Left hindlimb (tissue), 1 donor: Measurements from ENCODE around the gene LMCD1.
"Not testable (repeated sequence)": the region's sequence is repeated elsewhere in the genome, so short reads cannot be mapped to it uniquely, and the experiment has no call there.

Experiments used
- DNase-seq: peaks from one replicate; pipeline ENCODE4 v3.0.0-alpha.2; 2018

Gene LMCD1

DNA sequence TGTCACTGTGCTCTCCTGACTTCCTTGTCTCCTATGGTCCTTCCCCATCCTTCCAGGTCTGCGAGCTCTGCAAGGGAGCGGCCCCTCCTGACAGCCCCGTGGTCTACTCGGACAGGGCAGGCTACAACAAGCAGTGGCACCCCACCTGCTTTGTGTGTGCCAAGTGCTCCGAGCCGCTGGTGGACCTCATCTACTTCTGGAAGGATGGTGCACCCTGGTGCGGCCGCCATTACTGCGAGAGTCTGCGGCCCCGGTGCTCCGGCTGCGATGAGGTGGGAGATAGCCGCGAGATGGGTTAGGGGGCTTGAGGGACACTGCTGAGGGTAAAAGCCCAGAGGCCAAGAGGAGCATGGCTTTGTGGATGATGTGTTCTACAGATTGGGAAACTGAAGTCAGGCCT, 63.8 kb downstream of the LMCD1 start:
- DNase-seq = no peak

DNA sequence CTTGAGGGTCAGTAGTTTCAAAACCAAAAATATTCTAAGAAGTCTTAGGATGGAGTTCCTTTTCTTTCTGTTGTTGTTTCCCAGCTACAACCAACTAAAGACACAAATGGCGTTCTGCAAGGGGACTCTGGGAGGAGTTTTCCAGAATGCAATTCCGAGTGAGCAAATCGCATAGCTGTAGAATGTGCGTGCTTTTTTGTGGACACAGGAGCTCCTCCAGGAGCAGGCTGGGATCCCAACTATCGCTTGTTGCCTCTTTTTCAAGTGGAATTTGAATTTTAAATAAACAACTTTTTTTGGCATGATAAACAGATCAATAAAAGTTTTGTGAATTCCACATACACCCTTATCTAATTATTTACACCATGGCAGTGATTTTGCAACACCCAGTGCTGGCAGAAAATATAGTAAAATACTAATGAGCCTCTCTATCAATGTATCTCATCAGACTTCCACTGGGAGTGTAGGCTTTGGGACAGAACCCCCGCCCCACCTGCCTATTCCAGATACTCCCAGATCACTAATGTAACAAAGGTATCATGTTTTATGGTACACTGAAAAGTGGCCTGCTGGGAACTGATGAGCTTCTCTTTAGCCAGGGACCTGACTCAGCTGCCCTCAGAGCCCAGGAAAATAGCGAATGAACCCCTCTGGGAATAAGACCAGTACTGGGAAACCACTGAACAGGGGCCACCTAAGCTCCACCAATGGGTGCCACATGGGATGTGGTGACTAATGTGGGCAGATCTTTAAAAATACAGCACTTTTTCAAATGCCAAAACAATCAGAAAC, 66.4 kb downstream of the LMCD1 start:
- DNase-seq = no peak

DNA sequence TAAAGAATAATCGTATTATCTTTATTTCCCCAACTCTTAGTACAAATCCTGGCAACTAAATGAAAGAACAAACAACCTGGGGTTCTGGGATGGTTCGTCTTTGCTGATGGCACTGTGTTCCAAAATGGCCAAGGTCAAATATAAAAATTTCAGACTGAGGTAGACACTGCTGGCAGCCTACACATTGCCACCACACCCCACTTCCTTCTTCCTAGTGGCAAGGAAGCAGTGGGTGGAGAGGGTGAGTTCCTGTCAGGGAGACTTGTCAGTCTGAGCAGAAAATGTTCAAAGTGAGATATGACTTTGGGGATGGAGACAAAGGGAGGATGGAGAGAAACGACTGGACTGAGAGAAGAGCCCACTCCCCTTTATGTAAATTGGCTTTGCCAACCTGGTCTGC, 69.6 kb downstream of the LMCD1 start:
- DNase-seq = no peak

DNA sequence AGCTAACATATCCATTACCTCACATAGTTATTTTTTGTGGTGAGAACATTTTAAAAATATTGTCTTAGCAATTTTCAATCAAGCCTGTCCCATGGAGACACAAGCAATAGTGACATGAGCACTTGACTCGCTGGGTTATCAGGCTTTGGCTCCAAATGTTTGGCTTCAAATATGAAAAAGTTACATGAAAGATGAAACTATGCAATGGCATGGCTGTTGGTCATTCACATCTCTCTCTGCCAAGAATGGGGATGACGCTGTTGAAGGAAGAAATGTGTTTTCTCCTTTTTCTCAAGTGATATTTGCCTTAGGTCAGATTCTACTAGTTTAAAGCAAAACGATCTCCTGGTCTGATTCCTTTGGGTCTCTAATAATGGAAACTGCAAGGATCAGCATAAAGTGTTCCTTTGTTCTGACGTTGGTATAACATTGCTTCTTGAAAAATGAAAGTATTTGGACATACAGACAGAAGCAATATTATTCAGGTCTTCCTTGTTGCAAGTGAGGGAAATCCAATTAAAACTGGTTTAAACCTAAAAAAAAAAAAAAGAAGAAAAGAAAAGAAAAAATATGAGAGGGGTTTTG, 71.8 kb downstream of the LMCD1 start:
- no peak for DNase-seq

DNA sequence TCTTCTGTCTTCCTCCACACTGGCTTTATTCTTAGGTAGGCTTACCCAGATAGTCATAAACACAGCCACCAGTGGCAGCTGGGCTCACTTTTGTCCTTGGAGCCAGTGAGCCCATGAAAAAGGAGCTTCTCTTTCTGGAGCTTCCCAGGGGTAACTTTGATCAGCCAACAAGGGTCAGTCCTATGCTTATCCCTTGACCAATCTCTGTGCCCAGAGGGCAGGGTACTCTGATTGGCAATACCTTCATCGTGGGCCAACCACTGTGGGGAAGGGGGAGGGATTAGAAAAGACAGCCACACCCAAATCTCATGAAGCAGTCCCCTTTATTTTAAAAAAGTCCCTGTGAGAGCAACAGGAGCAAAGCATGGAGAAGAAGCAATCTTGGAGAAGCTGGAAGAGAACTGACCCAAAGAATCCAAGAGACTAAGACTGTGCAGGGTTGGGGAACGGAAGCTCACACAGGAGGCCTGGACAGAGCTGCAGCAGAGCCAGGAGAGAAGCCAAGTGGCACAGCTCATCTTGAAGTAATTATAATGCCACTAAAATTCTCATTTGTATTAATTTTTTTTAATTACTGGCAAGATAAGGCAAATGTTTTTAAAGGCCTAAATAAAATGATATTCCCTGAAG, 72.5 kb downstream of the LMCD1 start:
- no peak for DNase-seq

DNA sequence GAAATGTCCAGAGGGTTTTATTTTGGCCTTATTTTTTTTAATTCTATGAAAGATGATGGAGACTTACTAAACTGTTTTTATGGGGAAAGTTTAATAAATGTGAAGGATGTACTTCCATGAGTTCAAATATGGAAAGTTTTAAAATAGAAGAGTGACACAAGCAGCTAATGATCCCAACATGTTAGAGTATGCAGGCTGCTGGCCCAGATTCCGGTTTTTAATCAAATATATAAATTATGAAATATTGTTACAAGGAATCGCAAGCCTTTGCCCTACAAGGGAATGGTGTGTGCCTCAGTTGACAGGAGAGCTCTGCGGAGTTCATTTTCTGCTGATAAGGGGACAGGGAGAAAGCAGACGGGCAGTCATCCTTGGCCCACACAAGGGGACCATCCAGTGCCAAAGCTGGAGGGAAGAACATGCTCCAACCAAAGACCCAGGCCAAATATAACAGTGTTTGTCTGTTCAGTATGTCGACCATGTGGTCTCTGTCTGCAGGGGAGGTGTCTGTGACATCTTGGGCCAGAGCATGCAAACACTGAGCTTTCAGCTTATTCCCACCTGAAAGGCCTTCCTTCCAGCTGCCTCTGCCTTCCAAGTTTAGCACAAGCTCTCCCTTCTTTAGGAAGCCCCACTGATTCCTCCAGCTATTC, 73.2 kb downstream of the LMCD1 start:
- DNase-seq = no peak

DNA sequence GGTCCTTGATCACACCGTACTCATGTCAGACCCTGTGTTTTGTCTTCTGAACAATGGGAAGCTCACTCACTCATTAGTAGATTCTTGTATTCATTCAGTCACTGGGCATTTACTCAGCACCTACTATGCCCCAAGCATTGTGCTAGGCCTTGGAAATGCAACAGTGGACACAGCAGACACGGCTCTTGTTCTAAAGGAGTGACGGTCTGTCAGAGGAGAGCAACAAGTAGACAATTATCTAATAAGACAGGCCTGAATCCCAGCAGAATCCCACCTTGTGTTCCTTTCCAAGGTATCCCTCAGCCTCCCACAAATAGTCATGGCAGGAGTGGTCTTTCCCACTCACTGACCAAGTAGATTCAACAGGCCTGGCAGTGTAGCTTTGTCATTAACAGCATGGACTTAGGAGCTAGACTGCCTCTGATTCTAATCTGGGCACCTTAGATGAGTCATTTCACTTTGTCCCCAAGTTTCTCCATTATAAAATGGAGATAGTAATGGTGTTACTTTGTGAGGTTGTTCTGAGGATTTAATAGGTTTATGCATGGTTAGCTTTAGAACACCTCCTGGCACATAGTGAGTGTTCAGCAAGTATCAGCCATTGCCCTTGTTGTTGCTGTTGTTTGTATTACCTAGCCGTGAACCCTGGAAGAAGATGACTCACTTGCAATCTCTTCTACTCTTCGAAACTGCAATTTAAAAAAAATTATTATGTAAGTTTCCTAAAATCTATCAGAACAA, 73.9 kb downstream of the LMCD1 start:
- no peak for DNase-seq

DNA sequence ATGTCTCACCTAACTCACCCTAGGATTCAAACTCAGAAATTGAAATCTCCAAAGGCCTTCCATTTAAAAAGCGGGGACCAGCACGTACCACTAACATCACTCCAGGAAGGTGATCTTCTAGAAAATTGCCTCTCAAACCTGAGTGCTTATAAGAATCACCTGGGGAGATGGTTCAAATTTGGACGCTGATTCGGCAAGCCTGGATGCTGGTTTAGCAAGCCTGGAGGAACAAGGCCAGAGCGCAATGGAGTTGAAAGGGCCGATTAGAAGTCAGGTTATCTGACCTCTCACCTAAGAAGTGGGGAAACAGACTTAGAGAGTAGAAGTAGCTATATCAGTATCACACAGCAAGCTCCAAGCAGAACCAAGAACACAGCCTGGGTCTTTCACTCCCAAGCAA, 74.8 kb downstream of the LMCD1 start:
- DNase-seq = no peak

DNA sequence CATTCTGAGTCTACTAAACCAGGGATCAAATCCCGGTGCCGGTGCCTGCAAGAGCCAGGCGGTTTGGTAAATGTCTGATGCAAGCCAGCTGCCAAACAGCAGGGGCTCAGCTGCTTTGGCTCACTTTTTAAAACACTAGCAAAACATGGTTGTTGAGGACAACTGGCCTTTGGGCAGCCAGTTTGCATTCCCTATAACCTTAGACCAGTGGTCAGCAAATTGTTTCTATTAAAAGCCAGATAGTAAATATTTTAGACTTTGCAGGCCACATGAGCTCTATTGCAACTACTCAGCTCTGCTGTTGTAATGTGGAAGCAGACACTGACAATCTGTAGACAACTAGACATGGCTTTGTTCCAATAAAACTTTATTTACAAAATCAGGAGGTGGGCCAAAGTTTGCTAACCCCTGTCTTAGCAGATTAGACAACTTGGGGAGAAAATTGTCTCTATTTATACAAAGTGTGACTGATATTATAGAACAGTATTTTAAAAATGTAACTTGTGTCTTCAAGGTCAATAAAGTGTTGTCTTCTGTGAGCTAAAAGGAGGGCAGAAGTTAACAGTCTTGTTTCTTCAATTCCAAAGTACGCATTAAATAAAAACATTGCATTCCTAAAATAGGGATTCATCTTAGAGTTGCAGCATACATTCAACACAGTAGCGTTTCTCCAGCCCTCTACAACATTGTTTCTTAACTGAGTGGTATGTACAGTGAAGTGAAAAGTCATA, 75.4 kb downstream of the LMCD1 start:
- no peak for DNase-seq

DNA sequence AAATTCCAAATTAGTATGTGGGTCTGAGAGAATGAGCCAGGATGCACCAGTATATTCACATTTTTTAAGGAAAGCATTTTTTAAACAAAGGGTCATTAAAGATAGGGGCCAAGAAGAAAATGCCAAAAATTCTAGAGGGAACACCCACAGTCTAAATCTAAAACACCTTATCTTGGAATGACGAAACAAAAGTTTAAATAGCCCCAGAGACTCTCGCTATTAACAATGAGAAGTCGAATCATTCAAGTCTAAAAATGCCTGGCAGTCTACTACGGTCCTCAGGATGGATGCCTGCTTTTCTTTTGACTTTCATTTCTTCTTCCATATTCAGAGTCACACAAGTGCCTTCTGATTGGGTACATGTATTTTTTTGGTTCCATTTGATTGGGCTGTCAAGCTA, 76.7 kb downstream of the LMCD1 start:
- DNase-seq = no peak

DNA sequence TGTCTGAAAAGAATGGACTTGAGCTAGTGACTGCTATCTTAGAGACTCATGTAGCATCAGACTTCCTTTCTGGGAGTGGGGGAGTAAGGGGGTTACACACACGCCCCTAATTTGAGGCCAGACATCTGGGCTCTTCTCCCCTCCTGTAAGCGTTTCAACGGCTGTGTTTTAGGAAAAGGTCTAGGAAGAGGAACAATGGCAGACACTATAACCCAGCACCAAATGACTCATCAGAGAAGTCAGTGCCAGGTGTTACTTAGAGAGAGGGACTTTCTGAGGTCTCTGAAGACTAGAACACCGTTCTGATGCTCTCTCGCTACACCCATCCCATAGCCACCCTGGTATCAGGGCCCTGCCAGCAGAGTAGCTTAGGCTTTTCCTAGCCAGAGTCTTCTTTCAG, 77.5 kb downstream of the LMCD1 start:
- no peak for DNase-seq

DNA sequence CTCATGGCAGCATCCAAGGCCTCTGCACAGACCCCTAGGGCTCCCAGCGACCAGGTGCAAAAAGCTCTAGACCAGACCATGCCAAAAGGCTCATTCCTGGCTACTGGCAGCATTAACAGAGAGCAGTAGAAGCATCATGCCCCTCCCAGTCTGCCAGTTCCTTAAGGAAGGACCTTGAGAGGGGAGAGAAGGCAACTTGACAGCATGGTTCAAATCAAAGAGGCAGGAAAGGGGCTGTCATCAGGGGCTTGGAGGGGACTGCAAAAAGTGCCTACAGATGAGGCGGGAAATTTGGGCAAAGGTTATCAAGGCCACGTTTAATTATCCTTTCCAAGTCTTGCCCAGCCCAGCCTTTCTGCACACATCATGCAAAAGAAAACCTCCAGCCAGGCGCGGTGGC, 78.3 kb downstream of the LMCD1 start:
- DNase-seq = no peak

DNA sequence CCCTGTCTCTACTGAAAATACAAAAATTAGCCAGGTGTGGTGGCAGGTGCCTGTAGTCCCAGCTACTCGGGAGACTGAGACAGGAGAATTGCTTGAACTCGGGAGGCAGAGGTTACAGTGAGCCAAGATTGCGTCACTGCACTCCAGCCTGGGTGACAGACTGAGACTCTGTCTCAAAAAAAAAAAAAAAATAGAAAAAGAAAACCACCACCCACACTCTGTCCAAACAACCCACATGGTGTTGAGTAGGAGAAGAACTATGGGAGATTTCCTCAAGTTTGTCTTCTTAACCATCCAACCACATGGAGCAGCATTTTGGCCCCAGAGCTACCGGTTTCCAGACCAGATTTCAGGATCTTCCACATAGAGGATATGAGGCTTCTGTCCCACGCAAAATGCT, 78.8 kb downstream of the LMCD1 start:
- DNase-seq = not testable (repeated sequence)

DNA sequence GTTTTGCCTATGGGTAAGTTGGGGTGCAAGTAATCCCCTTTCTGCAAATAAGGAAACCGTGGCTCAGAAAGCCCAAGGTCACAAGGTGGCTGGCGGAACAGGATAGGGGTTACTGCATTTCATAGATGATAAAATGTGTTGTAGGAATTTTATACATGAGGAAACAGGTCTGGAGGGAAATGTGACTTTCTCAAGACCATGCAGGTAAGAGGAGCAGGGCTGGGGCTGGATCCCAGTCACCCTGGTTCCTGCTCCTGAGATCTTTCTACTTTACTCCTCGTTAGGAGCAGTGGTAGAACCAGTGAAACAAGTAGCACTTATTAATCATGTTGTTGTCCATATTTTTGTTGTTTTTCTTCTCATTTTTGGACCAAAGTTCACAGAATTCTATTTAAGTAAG, 79.8 kb downstream of the LMCD1 start:
- DNase-seq = no peak

DNA sequence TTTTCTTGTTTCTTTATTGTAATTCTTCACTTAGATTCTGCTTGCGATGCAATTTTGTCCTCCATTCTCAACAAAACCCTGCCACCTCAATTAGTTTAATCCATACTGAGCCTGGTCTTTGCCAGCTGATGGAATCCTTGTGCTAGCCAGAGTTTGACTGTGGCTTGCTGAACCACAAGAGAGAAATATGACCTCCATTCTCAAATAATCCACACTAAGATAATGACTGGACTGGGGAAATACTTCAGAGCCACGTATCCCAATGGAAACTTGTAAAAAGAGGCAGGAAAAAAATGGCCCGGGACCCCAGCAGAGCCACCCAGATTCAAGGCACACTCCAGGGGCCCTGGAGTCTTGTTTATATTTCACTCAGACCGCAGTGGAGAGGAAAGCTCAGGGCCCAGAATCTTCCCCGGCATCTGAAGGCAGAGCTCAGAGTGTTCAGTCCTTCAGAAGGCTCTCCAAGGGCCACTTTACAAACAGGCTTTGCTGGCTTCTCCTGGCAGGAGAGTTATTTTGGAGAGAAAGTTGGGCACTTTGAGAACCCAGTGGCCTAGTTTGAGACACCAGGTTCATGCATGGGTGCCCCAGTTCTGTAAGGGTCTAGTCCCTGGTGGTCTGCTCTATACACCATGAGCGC, 80.3 kb downstream of the LMCD1 start:
- DNase-seq = no peak

DNA sequence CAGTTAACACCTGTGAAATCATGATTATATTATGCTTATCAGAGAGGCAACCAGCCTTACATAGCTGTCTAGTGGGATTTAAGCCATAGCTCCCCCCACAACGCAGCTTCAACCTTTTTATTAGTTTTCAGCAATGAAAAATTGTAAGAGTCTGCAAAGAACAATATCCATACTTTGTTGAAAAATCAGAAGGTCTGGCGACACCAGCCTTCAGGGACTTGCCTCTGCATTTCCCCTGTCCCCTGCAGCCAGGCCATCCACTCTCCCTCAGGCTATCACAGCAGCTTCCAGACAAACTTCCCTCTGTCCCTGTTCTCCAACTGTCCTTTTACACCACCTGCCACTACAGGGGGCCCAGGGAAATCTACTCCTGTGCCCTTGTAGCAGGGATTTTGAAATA, 83.0 kb downstream of the LMCD1 start:
- DNase-seq = no peak

DNA sequence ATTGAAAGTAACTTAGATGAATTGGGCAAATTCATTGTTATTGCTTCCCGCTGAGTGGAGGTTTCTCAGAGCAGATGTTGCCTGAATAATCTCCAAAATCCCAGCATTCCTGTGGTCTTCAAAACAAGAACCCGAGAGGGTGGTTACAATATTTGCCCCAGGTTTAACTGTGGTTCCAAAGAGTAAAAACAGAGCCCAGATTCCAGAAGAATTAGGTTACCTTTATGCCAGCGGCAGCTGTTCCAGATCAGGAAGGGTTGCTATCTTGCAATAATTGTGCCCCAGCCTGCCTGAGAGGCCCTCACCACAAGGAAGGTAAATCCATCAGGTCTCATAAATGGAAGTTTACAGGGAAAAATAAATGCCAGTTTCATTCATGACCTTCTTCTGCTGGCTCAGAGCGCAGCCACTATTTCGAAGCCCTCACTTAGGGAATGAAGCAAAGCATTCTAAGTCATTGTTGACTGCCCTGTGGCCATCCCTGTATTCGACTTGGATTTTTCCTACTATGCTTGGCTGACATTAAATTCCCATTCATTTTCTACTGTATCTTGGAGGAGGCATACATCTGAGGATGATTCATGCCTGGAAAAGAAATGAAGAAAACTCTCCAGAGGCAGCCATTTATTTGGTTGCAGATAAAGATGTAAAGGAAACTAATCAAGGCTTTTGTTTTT, 88.4 kb downstream of the LMCD1 start:
- no peak for DNase-seq

DNA sequence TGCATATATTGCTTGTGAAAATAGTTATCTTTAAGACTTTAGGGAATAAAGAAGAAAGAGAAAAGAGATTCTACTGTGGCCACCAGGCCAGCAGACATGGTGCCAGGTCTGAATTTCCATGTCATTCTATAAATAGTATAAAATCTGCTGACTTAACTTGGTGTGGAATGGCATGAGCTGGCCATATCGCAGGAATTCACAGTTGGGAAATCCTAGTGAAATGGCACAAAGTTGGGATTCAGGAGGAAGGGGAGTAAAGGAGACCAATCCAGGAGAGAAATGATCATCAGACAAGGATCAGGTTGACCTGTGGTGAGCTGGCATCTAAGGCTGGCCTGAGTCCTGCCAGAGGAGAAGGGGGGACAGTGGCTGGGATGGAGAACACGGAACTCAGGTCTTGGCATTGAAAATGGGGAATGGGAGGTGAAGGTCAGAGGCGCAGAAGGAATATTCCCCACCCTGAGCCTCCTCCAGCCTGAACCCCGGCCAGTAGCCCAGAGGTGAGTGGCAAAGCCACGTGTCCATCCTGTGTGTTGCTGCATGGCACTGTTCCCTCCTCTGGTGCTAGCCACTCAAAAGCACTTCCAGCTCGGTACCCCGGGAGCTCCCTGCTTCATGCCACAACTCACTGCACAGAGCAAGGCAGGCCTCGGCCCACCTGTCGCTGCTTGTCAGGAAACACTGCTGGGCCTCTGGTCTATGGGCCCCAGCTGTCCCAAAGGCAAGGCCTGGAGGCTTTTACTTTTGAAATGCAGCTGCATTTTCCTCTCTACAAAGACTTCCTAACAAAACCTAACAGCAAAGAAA, 91.6 kb downstream of the LMCD1 start:
- peak; percentile 83 for DNase-seq

DNA sequence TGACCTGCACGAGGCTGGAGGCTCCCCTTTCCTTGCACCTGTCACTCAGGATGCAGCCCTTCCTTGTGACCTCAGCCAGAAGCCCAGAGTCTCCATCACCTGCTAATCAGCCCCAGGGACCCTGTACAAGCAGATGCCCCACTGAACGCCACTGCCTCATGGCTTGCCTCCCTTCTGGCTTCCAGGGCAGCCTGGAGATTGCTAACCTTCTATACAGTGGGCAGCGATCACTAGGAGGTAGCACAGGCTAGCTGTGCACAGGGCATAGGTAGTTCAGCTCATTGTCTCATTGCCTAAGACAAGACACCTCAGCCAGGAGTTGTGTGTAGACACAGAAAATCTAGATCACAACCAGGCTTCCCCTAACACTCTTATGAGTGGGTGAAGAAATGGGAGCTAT, 93.6 kb downstream of the LMCD1 start:
- DNase-seq = no peak

DNA sequence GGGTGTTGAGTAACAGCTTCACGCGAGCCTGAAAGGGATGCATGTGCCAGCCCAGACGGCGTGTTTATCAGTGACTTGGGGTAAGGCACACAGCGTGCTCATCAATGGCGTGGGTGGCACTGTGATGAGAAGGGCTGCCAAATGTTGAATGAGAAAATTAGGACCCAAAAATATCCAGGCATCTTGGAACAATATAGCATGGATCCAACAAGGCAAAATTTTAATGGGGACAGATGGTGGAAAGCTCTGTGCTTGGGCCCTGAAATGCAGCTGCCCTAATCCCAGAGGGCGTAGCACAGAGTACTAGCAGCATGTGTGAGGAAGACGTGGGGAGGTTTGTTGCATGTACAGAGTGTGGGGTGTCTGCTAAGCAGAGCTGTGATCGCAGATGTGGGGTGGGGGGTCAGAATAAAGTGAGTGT, 94.1 kb downstream of the LMCD1 start:
- no peak for DNase-seq
